SK-N-MC (cell line): ENCODE measurements around the gene GRK7.
"Not testable (repeated sequence)": the region's sequence is repeated elsewhere in the genome, so short reads cannot be mapped to it uniquely, and the experiment has no call there.

Experiments used
- DNase-seq: peaks from one replicate; pipeline ENCODE4 v3.0.0-alpha.2; 2011; ENCODE audit warnings: low read depth, low spot score
- H3K27ac ChIP-seq: fragments of 200-600 bp; sonication (generic); 2 replicates; pipeline ENCODE4 v1.5.1; 2016; ENCODE audit warnings: mixed run types
- H3K36me3 ChIP-seq: fragments of 200-600 bp; sonication (generic); 2 replicates; pipeline ENCODE4 v1.6.1; 2017; ENCODE audit warnings: antibody characterized with exemption, low read length, mixed read lengths; ENCODE audit not compliant: insufficient read depth
- H3K4me3 ChIP-seq: fragments of 200-600 bp; sonication (generic); 2 replicates; pipeline ENCODE4 v1.5.1; 2016
- H3K9ac ChIP-seq: fragments of 200-600 bp; sonication (generic); 2 replicates; pipeline ENCODE4 v1.8.0; 2017; ENCODE audit warnings: mixed run types, mixed read lengths; ENCODE audit not compliant: insufficient read length
- H3K9me3 ChIP-seq: fragments of 200-600 bp; sonication (generic); 2 replicates; pipeline ENCODE4 v1.6.1; 2017; ENCODE audit warnings: low read depth, mild to moderate bottlenecking, antibody characterized with exemption, low read length, moderate library complexity, mixed read lengths
- EZH2 ChIP-seq: fragments of 200-600 bp; sonication (generic); IDR thresholded peaks from one replicate; pipeline ENCODE4 v1.6.1; 2017; ENCODE audit warnings: antibody characterized with exemption
- FOXP2 ChIP-seq: optimal IDR thresholded peaks from 2 replicates; pipeline ENCODE3; 2011; ENCODE audit warnings: mild to moderate bottlenecking, moderate library complexity; ENCODE audit not compliant: insufficient read depth; ENCODE audit errors: extremely low read length, control extremely low read depth
- POLR2AphosphoS5 ChIP-seq: IDR thresholded peaks from 2 replicates; pipeline ENCODE4 v1.6.1; 2012; ENCODE audit warnings: mild to moderate bottlenecking, low read depth, low read length, borderline replicate concordance

Gene GRK7

GRCh38 chr3:141795276-141795675, 32.1 kb downstream of the GRK7 start:
- TF ChIP-seq FOXP2 (no peak), EZH2 (no peak), POLR2AphosphoS5 (no peak)
- Histone ChIP-seq H3K9me3 (no peaks in the 10 kb centered on the region), H3K36me3 (no peaks in the 10 kb centered on the region), H3K4me3 (no peak overlapping the region), H3K27ac (0 out of 2 replicates have a peak overlapping the region, but pooled peaks have one; percentile 98), H3K9ac (no peak overlapping the region)
- no peak for DNase-seq

- Histone ChIP-seq H3K27ac (peak overlapping the region; percentile 98; the same call in 1 of the 2 replicates), H3K9me3 (no peaks in the 10 kb centered on the region)
- DNase-seq: no peak
Measured at GRCh38 chr3:141795741-141796080, 32.5 kb downstream of the GRK7 start.

GRCh38 chr3:141796081-141796888, 33.1 kb downstream of the GRK7 start:
- peak overlapping the region; percentile 75; the same call in 1 of the 2 replicates for H3K4me3 ChIP-seq
- peak overlapping the region; percentile 82 for H3K9ac ChIP-seq
- no peaks in the 10 kb centered on the region for H3K9me3 ChIP-seq
- no peaks in the 10 kb centered on the region for H3K36me3 ChIP-seq
- H3K27ac ChIP-seq: peak overlapping the region; percentile 98
- DNase-seq: peak; percentile 66
- TF ChIP-seq FOXP2 (peak; percentile 55), POLR2AphosphoS5 (peak; percentile 47), EZH2 (no peak)

More at GRCh38 chr3:141795741-141796080, 32.5 kb downstream of the GRK7 start:
- H3K9ac ChIP-seq: no peak overlapping the region
- H3K36me3 ChIP-seq: no peaks in the 10 kb centered on the region
- H3K4me3 ChIP-seq: no peak overlapping the region
- TF ChIP-seq POLR2AphosphoS5 (no peak), FOXP2 (no peak)

- Histone ChIP-seq H3K4me3 (peak overlapping the region; percentile 75), H3K9ac (peak overlapping the region; percentile 82)
Measured at GRCh38 chr3:141796889-141797781, 33.9 kb downstream of the GRK7 start.

GRCh38 chr3:141797819-141798447, 34.7 kb downstream of the GRK7 start:
- H3K9me3 ChIP-seq: no peaks in the 10 kb centered on the region
- H3K36me3 ChIP-seq: no peaks in the 10 kb centered on the region
- no peak for DNase-seq
- peak overlapping the region; percentile 82 for H3K9ac ChIP-seq
- H3K27ac ChIP-seq: peak overlapping the region; percentile 98
- peak overlapping the region; percentile 75 for H3K4me3 ChIP-seq
- no peak for TF ChIP-seq EZH2

More at GRCh38 chr3:141796889-141797781, 33.9 kb downstream of the GRK7 start:
- no peak for TF ChIP-seq EZH2
- TF ChIP-seq FOXP2: peak; percentile 18
- TF ChIP-seq POLR2AphosphoS5: peak; percentile 64
- Histone ChIP-seq H3K27ac (peak overlapping the region; percentile 98), H3K9me3 (no peaks in the 10 kb centered on the region), H3K36me3 (no peaks in the 10 kb centered on the region)
- DNase-seq: peak; percentile 56

GRCh38 chr3:141798448-141798845, 35.2 kb downstream of the GRK7 start:
- Histone ChIP-seq H3K27ac (peak overlapping the region; percentile 98), H3K9ac (no peak overlapping the region), H3K4me3 (no peak overlapping the region), H3K9me3 (no peaks in the 10 kb centered on the region), H3K36me3 (no peaks in the 10 kb centered on the region)
- TF ChIP-seq FOXP2 (no peak), POLR2AphosphoS5 (no peak), EZH2 (no peak)
- no peak for DNase-seq

GRCh38 chr3:141802316-141803077, 39.3 kb downstream of the GRK7 start:
- no peak overlapping the region for H3K9ac ChIP-seq

GRCh38 chr3:141803538-141803937, 40.3 kb downstream of the GRK7 start:
- H3K27ac ChIP-seq, H3K9ac ChIP-seq, H3K36me3 ChIP-seq, DNase-seq, H3K4me3 ChIP-seq, H3K9me3 ChIP-seq: not testable (repeated sequence)

More at GRCh38 chr3:141802316-141803077, 39.3 kb downstream of the GRK7 start:
- H3K4me3 ChIP-seq: no peak overlapping the region
- no peak overlapping the region for H3K27ac ChIP-seq
- DNase-seq: no peak
- H3K36me3 ChIP-seq: no peaks in the 10 kb centered on the region
- TF ChIP-seq POLR2AphosphoS5: no peak
- no peak for TF ChIP-seq EZH2
- TF ChIP-seq FOXP2: no peak
- no peaks in the 10 kb centered on the region for H3K9me3 ChIP-seq
